NT2/D1 (cell line): ENCODE data around the gene PAQR5.

Source experiments
- SUZ12 ChIP-seq: IDR thresholded peaks from 2 replicates; pipeline ENCODE4 v1.6.1; 2011; ENCODE audit not compliant: insufficient read length, insufficient read depth; ENCODE audit errors: extremely low read depth
- ZNF274 ChIP-seq: IDR thresholded peaks from 2 replicates; pipeline ENCODE4 v1.6.1; 2011; ENCODE audit warnings: mild to moderate bottlenecking, low read depth, low read length

- TF ChIP-seq ZNF274, result no peak
- no peak for TF ChIP-seq SUZ12
Measured at GRCh38 chr15:69337138-69337537, 38.4 kb downstream of the PAQR5 start.
